HG03280 (cell line): ENCODE results near the gene CNPPD1.

Source experiments
- ATAC-seq: cut with Tn5 transposase; IDR thresholded peaks from one replicate; pipeline ENCODE4 v1.9.1; 2021; ENCODE audit warnings: mild to moderate bottlenecking, moderate library complexity; ENCODE audit not compliant: unreplicated experiment

The CNPPD1 gene

DNA sequence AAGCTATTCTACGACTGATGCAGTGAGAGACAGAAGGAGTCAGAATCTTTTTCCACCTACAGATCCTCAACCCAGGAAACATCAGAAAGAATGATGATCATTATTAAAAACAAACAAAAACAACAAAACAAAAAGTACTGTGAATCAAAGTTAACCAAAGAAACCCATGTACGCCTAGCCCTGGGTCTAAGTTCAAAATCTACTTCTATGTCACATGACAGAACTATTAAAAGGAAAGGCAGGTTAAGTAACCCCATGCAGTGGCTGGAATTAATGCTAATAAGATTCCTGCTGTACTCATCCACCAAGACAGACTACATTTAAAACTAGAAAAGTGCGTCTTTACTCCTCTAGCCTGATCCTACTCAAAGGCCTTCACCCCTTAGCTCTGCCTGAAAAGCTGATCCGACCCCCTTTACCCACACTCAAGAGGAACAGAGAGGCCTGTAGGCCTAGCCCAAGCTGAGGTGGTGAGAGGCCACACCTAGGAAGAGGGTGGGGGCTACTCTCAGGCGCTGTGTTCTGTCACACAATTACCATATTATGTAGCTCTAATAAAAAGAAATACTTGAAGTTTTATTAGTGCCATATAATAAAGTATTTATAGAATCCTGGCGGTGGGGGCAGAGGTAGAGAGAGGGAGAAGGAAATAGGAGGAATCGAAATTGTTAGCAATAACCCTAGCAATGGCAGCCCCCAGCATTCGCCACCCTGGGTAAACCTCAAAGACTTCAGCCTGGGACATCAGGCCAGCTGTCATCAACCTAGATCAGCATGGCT lies 53.2 kb downstream of the CNPPD1 start:
- no peak for ATAC-seq

- ATAC-seq = no peak
Measured at GRCh38 chr2:219122202-219122980, 54.3 kb downstream of the CNPPD1 start.
